GM10248 (cell line): ENCODE measurements around the gene RYR1.
"Not testable (repeated sequence)": the region's sequence is repeated elsewhere in the genome, so short reads cannot be mapped to it uniquely, and the experiment has no call there.

Source experiments
- CTCF ChIA-PET: fragments of 300-600 bp; sonication (Branson Sonifier 250); formaldehyde crosslinking; extraction: SDS; loops from one replicate; lab custom pipeline; 2021; ENCODE audit warnings: antibody characterized with exemption; lab: Yijun Ruan, JAX
- POLR2A ChIA-PET: fragments of 350-650 bp; sonication (Branson Sonifier 250); formaldehyde crosslinking; extraction: SDS; loops from one replicate; lab custom pipeline; 2020; ENCODE audit warnings: antibody characterized with exemption; lab: Yijun Ruan, JAX
- DNase-seq: peaks from one replicate; pipeline ENCODE4 v3.0.0; 2012; ENCODE audit errors: extremely low spot score
- CTCF ChIP-seq: IDR thresholded peaks from 2 replicates; pipeline ENCODE4 v1.5.1; 2012; ENCODE audit warnings: mild to moderate bottlenecking, low read depth; ENCODE audit errors: extremely low read depth, missing control alignments, control extremely low read depth

RYR1 gene

GRCh38 chr19:38488776-38489481, 55.4 kb downstream of the RYR1 start:
- CTCF ChIA-PET: no interaction called here
- POLR2A ChIA-PET: no interaction called here
- no peak for TF ChIP-seq CTCF
- no peak for DNase-seq

DNA sequence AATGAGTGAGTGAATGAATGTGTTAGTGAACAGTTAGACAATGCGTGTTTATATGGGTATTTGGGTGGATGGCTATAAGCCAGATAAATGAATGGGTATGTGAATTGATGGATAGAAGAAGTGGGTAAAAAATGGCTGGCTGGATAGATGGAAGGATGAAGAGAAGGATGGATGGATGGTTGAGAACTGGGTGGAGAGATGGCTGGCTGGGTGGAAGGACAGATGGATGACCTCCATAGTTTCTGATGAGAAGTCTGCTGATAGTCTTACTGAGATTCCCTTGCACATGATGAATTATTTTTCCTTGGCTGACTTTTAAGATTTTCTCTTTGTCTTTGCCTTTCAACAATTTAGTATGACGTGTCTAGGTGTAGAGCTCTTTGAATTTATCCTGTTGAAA, 57.4 kb downstream of the RYR1 start:
- TF ChIP-seq CTCF: no peak
- no peak for DNase-seq
- ChIA-PET CTCF (interaction anchor here (1.1 kb wide), 1 partner anchor 23 kb away, joined by 5 read pairs; no protein-coding TSS in a partner anchor), POLR2A (no interaction called here)

DNA sequence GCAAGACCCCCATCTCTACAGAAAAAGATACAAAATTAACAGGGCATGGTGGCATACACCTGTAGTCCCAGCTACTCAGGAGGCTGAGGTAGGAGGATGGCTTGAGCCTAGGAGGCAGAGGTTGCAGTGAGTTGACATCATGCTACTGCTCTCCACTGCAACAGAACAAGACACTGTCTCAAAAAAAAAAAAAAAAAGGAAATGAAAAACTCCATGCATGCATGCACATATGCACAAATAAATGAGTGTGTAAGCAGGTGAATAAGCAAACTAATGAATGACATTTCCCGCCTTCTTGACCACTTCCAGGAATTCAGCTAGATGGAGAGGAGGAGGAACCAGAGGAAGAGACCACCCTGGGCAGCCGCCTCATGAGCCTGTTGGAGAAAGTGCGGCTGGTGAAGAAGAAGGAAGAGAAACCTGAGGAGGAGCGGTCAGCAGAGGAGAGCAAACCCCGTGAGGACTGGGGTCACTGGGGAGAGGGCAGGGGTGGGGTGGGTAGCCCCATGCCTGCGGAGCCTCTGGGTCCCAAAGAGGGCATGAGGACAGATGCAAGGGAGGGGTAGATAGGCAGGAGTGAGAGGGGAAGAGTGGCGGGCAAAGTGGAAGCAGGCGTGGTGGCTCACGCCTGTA, 58.8 kb downstream of the RYR1 start:
- no peak for TF ChIP-seq CTCF
- CTCF ChIA-PET: interaction anchor here (1.1 to 1.4 kb wide), 2 partner anchors 22 to 90 kb away, joined by 4 to 5 read pairs; partner anchors contain the start of gene FAM98C

DNA sequence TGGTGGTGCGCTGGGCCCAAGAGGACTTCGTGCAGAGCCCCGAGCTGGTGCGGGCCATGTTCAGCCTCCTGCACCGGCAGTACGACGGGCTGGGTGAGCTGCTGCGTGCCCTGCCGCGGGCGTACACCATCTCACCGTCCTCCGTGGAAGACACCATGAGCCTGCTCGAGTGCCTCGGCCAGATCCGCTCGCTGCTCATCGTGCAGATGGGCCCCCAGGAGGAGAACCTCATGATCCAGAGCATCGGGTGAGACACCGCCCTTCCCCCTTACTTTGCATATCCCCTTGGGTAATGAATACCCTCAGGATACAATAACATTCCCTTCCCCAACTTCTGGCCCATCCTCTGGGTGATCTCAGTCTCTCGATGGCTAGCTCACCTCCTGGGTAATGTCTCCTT, 60.9 kb downstream of the RYR1 start:
- DNase-seq: no peak
- CTCF ChIA-PET: interaction anchor here (1.5 kb wide), 1 partner anchor 16 kb away, joined by 4 read pairs; no protein-coding TSS in a partner anchor
- no peak for TF ChIP-seq CTCF
- POLR2A ChIA-PET: interaction anchor here (0.6 kb wide), 1 partner anchor 92 kb away, joined by 3 read pairs; the partner anchor contains the start of gene FAM98C

More for the DNA sequence above, 58.8 kb downstream of the RYR1 start:
- POLR2A ChIA-PET: no interaction called here
- DNase-seq: no peak

DNA sequence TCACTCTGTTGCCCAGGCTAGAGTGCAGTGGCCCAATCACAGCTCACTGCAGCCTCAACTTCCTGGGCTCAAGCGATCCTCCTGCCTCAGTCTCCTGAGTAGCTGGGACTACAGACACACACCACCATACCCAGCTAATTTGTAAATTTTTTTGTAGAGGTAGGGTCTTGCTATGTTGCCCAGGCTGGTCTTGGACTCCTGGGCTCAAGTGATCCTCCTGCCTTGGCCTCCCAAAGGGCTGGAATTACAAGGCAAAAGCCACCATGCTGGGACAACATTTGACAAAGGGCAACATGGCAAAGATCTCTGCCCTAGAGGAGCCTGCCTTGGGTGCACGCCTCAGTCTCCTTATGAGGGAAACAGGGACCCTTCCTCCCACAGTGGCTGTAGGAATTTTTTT, 61.9 kb downstream of the RYR1 start:
- CTCF ChIA-PET: interaction anchor here (1.5 kb wide), 1 partner anchor 17 kb away, joined by 4 read pairs; no protein-coding TSS in a partner anchor
- DNase-seq, POLR2A ChIA-PET: not testable (repeated sequence)

DNA sequence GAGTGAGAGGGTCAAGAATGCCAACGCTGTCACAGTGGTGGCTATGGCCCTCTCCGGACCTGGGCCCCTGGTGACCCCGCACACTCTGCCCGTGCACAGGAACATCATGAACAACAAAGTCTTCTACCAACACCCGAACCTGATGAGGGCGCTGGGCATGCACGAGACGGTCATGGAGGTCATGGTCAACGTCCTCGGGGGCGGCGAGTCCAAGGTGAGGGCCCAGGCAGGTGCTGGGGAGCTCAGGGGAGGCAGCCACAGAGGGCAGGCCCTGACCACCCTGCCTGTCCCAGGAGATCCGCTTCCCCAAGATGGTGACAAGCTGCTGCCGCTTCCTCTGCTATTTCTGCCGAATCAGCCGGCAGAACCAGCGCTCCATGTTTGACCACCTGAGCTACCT, 62.6 kb downstream of the RYR1 start:
- no peak for DNase-seq
- CTCF ChIA-PET: no interaction called here
- POLR2A ChIA-PET: no interaction called here

More for the DNA sequence above, 62.6 kb downstream of the RYR1 start:
- no peak for TF ChIP-seq CTCF
